ENCODE results near the gene TMF1.
A peak's percentile ranks its signal among the peaks of the same experiment; 100 is the strongest.

Gene TMF1

GRCh38 chr3:68996356-68996995 is 55.7 kb downstream of the TMF1 start:
- peaks cover 16% of the 10 kb centered on the region; the same call in 1 of the 2 replicates for H3K36me3 ChIP-seq (replicated peaks)
- no peak overlapping the region for H3K4me3 ChIP-seq
- in situ Hi-C loops (cut with MboI; ENCODE audit: low sequenced_read_pairs), result no loop called here
- no peaks in the 10 kb centered on the region for H3K4me1 ChIP-seq
- no peaks in the 10 kb centered on the region for H3K27me3 ChIP-seq (ENCODE audit: low read depth)
- H3K9me3 ChIP-seq, result no peaks in the 10 kb centered on the region
- DNase-seq (ENCODE audit: low spot score in 2 of 2), result no peak

GRCh38 chr3:68988740-68989139 is 63.4 kb downstream of the TMF1 start:
- no peaks in the 10 kb centered on the region for H3K4me1 ChIP-seq
- H3K9me3 ChIP-seq, result no peaks in the 10 kb centered on the region
- H3K36me3 ChIP-seq (replicated peaks), result peaks cover 41% of the 10 kb centered on the region
- no peaks in the 10 kb centered on the region for H3K27me3 ChIP-seq (ENCODE audit: low read depth)
- no peak overlapping the region for H3K4me3 ChIP-seq
- in situ Hi-C loops (cut with MboI; ENCODE audit: low sequenced_read_pairs), result no loop called here
- no peak for DNase-seq (ENCODE audit: low spot score in 2 of 2)

- in situ Hi-C loops (cut with MboI; ENCODE audit: low sequenced_read_pairs), result no loop called here
- Histone ChIP-seq H3K36me3 (replicated peaks) (peaks cover 43% of the 10 kb centered on the region), H3K9me3 (no peaks in the 10 kb centered on the region), H3K4me1 (no peaks in the 10 kb centered on the region), H3K4me3 (no peak overlapping the region), H3K27me3 (ENCODE audit: low read depth) (no peaks in the 10 kb centered on the region)
- no peak for DNase-seq (ENCODE audit: low spot score in 2 of 2)
Observed at GRCh38 chr3:68987322-68987721, 64.8 kb downstream of the TMF1 start.

- in situ Hi-C loops (cut with MboI; ENCODE audit: low sequenced_read_pairs), result no loop called here
- Histone ChIP-seq H3K36me3 (replicated peaks) (peaks cover 43% of the 10 kb centered on the region), H3K27me3 (ENCODE audit: low read depth) (no peaks in the 10 kb centered on the region), H3K4me1 (no peaks in the 10 kb centered on the region), H3K4me3 (no peak overlapping the region), H3K9me3 (no peaks in the 10 kb centered on the region)
- no peak for DNase-seq (ENCODE audit: low spot score in 2 of 2)
Observed at GRCh38 chr3:68986496-68987208, 65.5 kb downstream of the TMF1 start.

- peaks cover 48% of the 10 kb centered on the region for H3K36me3 ChIP-seq (replicated peaks)
- in situ Hi-C loops (cut with MboI; ENCODE audit: low sequenced_read_pairs), result no loop called here
Observed at GRCh38 chr3:68985146-68985790, 66.9 kb downstream of the TMF1 start.

GRCh38 chr3:68984011-68984530 is 68.1 kb downstream of the TMF1 start:
- Histone ChIP-seq H3K9me3 (no peaks in the 10 kb centered on the region), H3K27me3 (ENCODE audit: low read depth) (no peaks in the 10 kb centered on the region), H3K4me1 (no peaks in the 10 kb centered on the region), H3K36me3 (replicated peaks) (peaks cover 57% of the 10 kb centered on the region), H3K4me3 (no peak overlapping the region)
- DNase-seq (ENCODE audit: low spot score in 2 of 2), result no peak
- in situ Hi-C loops (cut with MboI; ENCODE audit: low sequenced_read_pairs), result no loop called here

More at GRCh38 chr3:68985146-68985790, 66.9 kb downstream of the TMF1 start:
- no peaks in the 10 kb centered on the region for H3K9me3 ChIP-seq
- H3K4me3 ChIP-seq, result no peak overlapping the region
- H3K4me1 ChIP-seq, result no peaks in the 10 kb centered on the region
- no peaks in the 10 kb centered on the region for H3K27me3 ChIP-seq (ENCODE audit: low read depth)
- DNase-seq (ENCODE audit: low spot score in 2 of 2), result no peak

GRCh38 chr3:68977486-68978167 is 74.5 kb downstream of the TMF1 start:
- DNase-seq (ENCODE audit: low spot score in 2 of 2), result no peak
- in situ Hi-C loops (cut with MboI; ENCODE audit: low sequenced_read_pairs), result no loop called here
- peaks cover 30% of the 10 kb centered on the region for H3K36me3 ChIP-seq (replicated peaks)

GRCh38 chr3:68974711-68975110 is 77.4 kb downstream of the TMF1 start:
- DNase-seq (ENCODE audit: low spot score in 2 of 2), result no peak
- no peak overlapping the region for H3K4me3 ChIP-seq
- H3K4me1 ChIP-seq, result peaks cover 4% of the 10 kb centered on the region; the same call in 1 of the 2 replicates
- peaks cover 20% of the 10 kb centered on the region for H3K36me3 ChIP-seq (replicated peaks)
- in situ Hi-C loops (cut with MboI; ENCODE audit: low sequenced_read_pairs), result loop anchor here (5.0 kb wide), 1 partner anchor 82 kb away; no protein-coding TSS in a partner anchor
- no peaks in the 10 kb centered on the region; the same call in 1 of the 2 replicates for H3K27me3 ChIP-seq (ENCODE audit: low read depth)
- H3K9me3 ChIP-seq, result no peaks in the 10 kb centered on the region

More at GRCh38 chr3:68977486-68978167, 74.5 kb downstream of the TMF1 start:
- Histone ChIP-seq H3K4me1 (no peaks in the 10 kb centered on the region), H3K4me3 (no peak overlapping the region), H3K9me3 (no peaks in the 10 kb centered on the region), H3K27me3 (ENCODE audit: low read depth) (no peaks in the 10 kb centered on the region)

- Histone ChIP-seq H3K27me3 (ENCODE audit: low read depth) (no peaks in the 10 kb centered on the region; the same call in 1 of the 2 replicates), H3K4me1 (peaks cover 7% of the 10 kb centered on the region), H3K36me3 (replicated peaks) (peaks cover 10% of the 10 kb centered on the region), H3K9me3 (no peaks in the 10 kb centered on the region), H3K4me3 (no peak overlapping the region)
- in situ Hi-C loops (cut with MboI; ENCODE audit: low sequenced_read_pairs), result loop anchor here (5.0 kb wide), 1 partner anchor 81 kb away; no protein-coding TSS in a partner anchor
- DNase-seq (ENCODE audit: low spot score in 2 of 2), result no peak
Observed at GRCh38 chr3:68973639-68974038, 78.5 kb downstream of the TMF1 start.

- H3K4me3 ChIP-seq, result no peak overlapping the region
- peak; percentile 80 to 86 for DNase-seq (ENCODE audit: low spot score in 2 of 2)
- H3K36me3 ChIP-seq (replicated peaks), result peaks cover 5% of the 10 kb centered on the region
- in situ Hi-C loops (cut with MboI; ENCODE audit: low sequenced_read_pairs), result loop anchor here (5.0 kb wide), 1 partner anchor 80 kb away; no protein-coding TSS in a partner anchor
- H3K27me3 ChIP-seq (ENCODE audit: low read depth), result no peaks in the 10 kb centered on the region; the same call in 1 of the 2 replicates
- peaks cover 7% of the 10 kb centered on the region for H3K4me1 ChIP-seq
- H3K9me3 ChIP-seq, result no peaks in the 10 kb centered on the region
Observed at GRCh38 chr3:68972358-68972979, 79.7 kb downstream of the TMF1 start.
